ENCODE measurements around the gene HPN.

The HPN gene

GRCh38 chr19:35031072-35031881 lies 10.2 kb upstream of the HPN start:
- TF ChIP-seq CTCF (IDR thresholded peaks at IDR 0.05) (no peak), ZFX (IDR thresholded peaks at IDR 0.05; ENCODE audit: borderline replicate concordance) (no peak)
- H3K27ac ChIP-seq = no peak overlapping the region

GRCh38 chr19:35032356-35032865 lies 9.1 kb upstream of the HPN start:
- no peak overlapping the region for H3K27ac ChIP-seq

GRCh38 chr19:35033067-35034004 lies 8.2 kb upstream of the HPN start:
- TF ChIP-seq CTCF (IDR thresholded peaks at IDR 0.05) (no peak), ZFX (IDR thresholded peaks at IDR 0.05; ENCODE audit: borderline replicate concordance) (no peak)
- H3K27ac ChIP-seq = no peak overlapping the region

More at GRCh38 chr19:35032356-35032865, 9.1 kb upstream of the HPN start:
- TF ChIP-seq CTCF (IDR thresholded peaks at IDR 0.05) (no peak), ZFX (IDR thresholded peaks at IDR 0.05; ENCODE audit: borderline replicate concordance) (no peak)

GRCh38 chr19:35034005-35034502 lies 7.5 kb upstream of the HPN start:
- TF ChIP-seq CTCF (IDR thresholded peaks at IDR 0.05) (no peak), ZFX (IDR thresholded peaks at IDR 0.05; ENCODE audit: borderline replicate concordance) (no peak)
- no peak overlapping the region for H3K27ac ChIP-seq

GRCh38 chr19:35034588-35035382 lies 6.7 kb upstream of the HPN start:
- H3K27ac ChIP-seq = no peak overlapping the region
- TF ChIP-seq ZFX (IDR thresholded peaks at IDR 0.05; ENCODE audit: borderline replicate concordance) (no peak), CTCF (IDR thresholded peaks at IDR 0.05) (no peak)

GRCh38 chr19:35037716-35038622 lies 3.6 kb upstream of the HPN start:
- H3K27ac ChIP-seq = no peak overlapping the region
- no peak for TF ChIP-seq ZFX (IDR thresholded peaks at IDR 0.05; ENCODE audit: borderline replicate concordance)
- no peak for TF ChIP-seq CTCF (IDR thresholded peaks at IDR 0.05)

Measured in 22Rv1 (cell line).